Urothelium cell line (cell line): ENCODE results near the gene RINL.

ENCODE experiments used
- DNase-seq: peaks from one replicate; pipeline ENCODE4 v3.0.0; 2011; ENCODE audit warnings: low spot score, mixed read lengths
- FAIRE-seq: peaks from 2 replicates; lab custom pipeline; 2011; peaks lifted over from hg19 to GRCh38; lab: Jason Lieb, UNC

Gene RINL

GRCh38 chr19:38877781-38878574 is at the start of gene RINL:
RINL (minus strand) TSS chr19:38878275; CDS start chr19:38876742, 1,533 bp downstream.
- no peak for DNase-seq
- peak; percentile 5 for FAIRE-seq

- FAIRE-seq (no peak), DNase-seq (no peak)
These were observed 46.3 kb upstream of the RINL start for GRCh38 chr19:38924388-38924787.

GRCh38 chr19:38922482-38922881 is 44.4 kb upstream of the RINL start:
- DNase-seq (no peak), FAIRE-seq (no peak)

GRCh38 chr19:38921420-38922274 is 43.6 kb upstream of the RINL start:
- no peak for FAIRE-seq
- no peak for DNase-seq

- FAIRE-seq (peak; percentile 83), DNase-seq (no peak)
These were observed 42.7 kb upstream of the RINL start for GRCh38 chr19:38920602-38921419.

- FAIRE-seq (no peak), DNase-seq (no peak)
These were observed 41.9 kb upstream of the RINL start for GRCh38 chr19:38919837-38920601.

GRCh38 chr19:38918526-38918925 is 40.5 kb upstream of the RINL start:
- DNase-seq (no peak), FAIRE-seq (no peak)

- DNase-seq: no peak
- FAIRE-seq: no peak
These were observed 39.9 kb upstream of the RINL start for GRCh38 chr19:38917921-38918491.

GRCh38 chr19:38917516-38917915 is 39.4 kb upstream of the RINL start:
- DNase-seq (no peak), FAIRE-seq (no peak)

- FAIRE-seq (no peak), DNase-seq (no peak)
These were observed 37.5 kb upstream of the RINL start for GRCh38 chr19:38915329-38916321.

- no peak for DNase-seq
- FAIRE-seq: no peak
These were observed 35.9 kb upstream of the RINL start for GRCh38 chr19:38913958-38914357.

GRCh38 chr19:38912600-38913514 is 34.8 kb upstream of the RINL start:
- DNase-seq (no peak), FAIRE-seq (no peak)

GRCh38 chr19:38911388-38912001 is 33.4 kb upstream of the RINL start:
- no peak for FAIRE-seq
- no peak for DNase-seq

GRCh38 chr19:38910488-38910887 is 32.4 kb upstream of the RINL start:
- FAIRE-seq: peak; percentile 52
- no peak for DNase-seq

- no peak for FAIRE-seq
- no peak for DNase-seq
These were observed 30.8 kb upstream of the RINL start for GRCh38 chr19:38908911-38909310.

- DNase-seq (no peak), FAIRE-seq (no peak)
These were observed 29.6 kb upstream of the RINL start for GRCh38 chr19:38907670-38908069.

GRCh38 chr19:38907227-38907626 is 29.2 kb upstream of the RINL start:
- no peak for DNase-seq
- FAIRE-seq: no peak
